22Rv1 (cell line): ENCODE measurements around the gene TTC23L.

Experiments
- H3K27ac ChIP-seq: fragments of 450-650 bp; 2 replicates; pipeline ENCODE4 v1.5.1; 2017
- CTCF ChIP-seq: fragments of 450-650 bp; IDR thresholded peaks from 2 replicates; pipeline ENCODE4 v1.5.1; 2017; ENCODE audit warnings: mild to moderate bottlenecking
- ZFX ChIP-seq: fragments of 450-650 bp; IDR thresholded peaks from 2 replicates; pipeline ENCODE4 v1.6.1; 2017; ENCODE audit warnings: antibody characterized with exemption, borderline replicate concordance

The TTC23L gene

DNA sequence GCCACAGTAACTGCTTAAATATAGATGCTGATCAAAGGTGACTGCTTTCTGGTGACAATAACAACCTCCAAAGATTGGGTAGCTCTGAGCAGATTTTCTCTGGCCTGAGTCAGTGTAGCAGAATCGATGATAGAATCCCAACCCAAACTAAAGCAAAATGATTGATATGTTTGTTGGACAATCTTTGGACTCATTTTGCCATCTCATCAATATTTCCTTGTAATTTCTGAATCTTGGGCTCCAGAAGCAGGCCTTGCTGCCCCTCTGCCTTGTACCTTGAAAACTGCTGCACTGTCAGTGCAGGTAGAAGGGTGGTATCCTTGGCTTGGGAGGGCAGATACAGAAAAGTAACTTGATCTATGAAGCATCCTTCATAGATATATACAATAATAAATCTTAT, 18.9 kb downstream of the TTC23L start:
- TF ChIP-seq CTCF: no peak
- no peak for TF ChIP-seq ZFX
- H3K27ac ChIP-seq: no peak overlapping the region

GRCh38 chr5:34858790-34859189, 19.8 kb downstream of the TTC23L start:
- no peak overlapping the region for H3K27ac ChIP-seq
- TF ChIP-seq CTCF (no peak), ZFX (no peak)

- TF ChIP-seq CTCF: no peak
- TF ChIP-seq ZFX: no peak
- no peak overlapping the region for H3K27ac ChIP-seq
These were observed 20.3 kb downstream of the TTC23L start for GRCh38 chr5:34859253-34859652.

- TF ChIP-seq CTCF (no peak), ZFX (no peak)
- no peak overlapping the region for H3K27ac ChIP-seq
These were observed 25.0 kb downstream of the TTC23L start for GRCh38 chr5:34863946-34864345.

DNA sequence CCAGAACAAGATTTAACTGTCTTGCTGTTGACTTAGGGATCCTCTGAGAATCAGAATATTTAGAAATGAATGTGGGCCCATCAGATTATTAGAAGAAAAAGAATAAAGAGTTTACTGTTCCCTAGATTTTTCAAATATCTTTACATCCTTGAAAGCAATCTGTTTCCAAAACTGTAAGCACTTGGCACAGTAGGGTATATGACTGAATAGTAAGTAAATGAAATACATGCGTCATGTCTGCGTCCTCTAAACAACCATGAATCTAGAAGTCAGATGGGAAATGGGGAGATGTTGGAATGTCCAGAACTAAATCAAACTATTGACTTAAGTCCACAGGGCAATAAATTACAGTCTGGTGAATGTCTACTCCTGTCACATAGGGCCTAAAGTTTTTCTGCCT, 26.1 kb downstream of the TTC23L start:
- no peak for TF ChIP-seq CTCF
- TF ChIP-seq ZFX: no peak

GRCh38 chr5:34866989-34867471, 28.1 kb downstream of the TTC23L start:
- TF ChIP-seq CTCF (no peak), ZFX (no peak)
- H3K27ac ChIP-seq: no peak overlapping the region

More for the DNA sequence above, 26.1 kb downstream of the TTC23L start:
- H3K27ac ChIP-seq: no peak overlapping the region

- TF ChIP-seq CTCF: no peak
- TF ChIP-seq ZFX: no peak
- no peak overlapping the region for H3K27ac ChIP-seq
These were observed 28.7 kb downstream of the TTC23L start for GRCh38 chr5:34867660-34868059.
